NCI-H774 (cell line): ENCODE results near the gene RGMA.

Source experiments
- DNase-seq: peaks from one replicate; lab custom pipeline; 2025; lab: John Stamatoyannopoulos, UW

RGMA gene, protein sequence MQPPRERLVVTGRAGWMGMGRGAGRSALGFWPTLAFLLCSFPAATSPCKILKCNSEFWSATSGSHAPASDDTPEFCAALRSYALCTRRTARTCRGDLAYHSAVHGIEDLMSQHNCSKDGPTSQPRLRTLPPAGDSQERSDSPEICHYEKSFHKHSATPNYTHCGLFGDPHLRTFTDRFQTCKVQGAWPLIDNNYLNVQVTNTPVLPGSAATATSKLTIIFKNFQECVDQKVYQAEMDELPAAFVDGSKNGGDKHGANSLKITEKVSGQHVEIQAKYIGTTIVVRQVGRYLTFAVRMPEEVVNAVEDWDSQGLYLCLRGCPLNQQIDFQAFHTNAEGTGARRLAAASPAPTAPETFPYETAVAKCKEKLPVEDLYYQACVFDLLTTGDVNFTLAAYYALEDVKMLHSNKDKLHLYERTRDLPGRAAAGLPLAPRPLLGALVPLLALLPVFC

DNA sequence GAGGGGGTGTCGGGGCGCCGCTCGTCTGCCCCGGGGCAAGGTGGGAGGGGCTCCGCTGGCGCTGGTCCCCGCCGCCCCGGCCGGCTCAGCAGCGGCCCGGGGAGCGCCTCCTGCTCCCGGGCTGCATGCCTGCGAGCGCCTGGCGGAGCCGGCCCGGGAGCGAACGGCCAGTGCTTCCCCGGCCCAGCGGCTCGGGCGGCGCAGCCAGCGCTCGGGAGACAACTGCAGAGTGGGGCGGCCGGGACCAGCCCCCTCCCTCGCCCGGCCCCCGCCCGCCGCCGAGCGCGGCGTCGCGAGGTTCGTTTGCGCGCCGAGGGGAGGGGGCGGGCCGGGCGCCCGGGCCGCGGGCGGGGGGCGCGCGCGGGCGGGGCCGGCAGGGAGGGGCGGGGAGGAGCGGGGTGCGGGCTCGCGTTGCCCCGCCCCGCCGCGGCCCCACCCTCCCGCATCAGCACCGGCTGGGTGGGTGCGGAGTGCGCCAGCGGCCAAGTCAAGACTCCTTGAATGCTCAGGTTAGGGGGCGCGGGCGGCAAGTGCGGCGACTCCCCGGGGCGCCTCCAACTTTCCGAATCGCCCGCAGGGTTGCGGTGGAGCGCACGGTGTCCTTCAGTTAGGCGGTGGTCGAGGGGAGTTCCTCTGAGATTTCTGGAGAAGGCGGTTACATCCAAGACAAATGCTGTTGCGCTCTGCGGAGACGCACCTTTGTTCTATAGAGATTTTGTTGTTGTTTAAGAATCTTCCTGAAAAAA is at the start of gene RGMA:
Gene RGMA, minus strand, starts transcription at position 231 of the 746 bp plus-strand sequence. CDS start 279 bp downstream, outside the sequence.
- no peak for DNase-seq

DNA sequence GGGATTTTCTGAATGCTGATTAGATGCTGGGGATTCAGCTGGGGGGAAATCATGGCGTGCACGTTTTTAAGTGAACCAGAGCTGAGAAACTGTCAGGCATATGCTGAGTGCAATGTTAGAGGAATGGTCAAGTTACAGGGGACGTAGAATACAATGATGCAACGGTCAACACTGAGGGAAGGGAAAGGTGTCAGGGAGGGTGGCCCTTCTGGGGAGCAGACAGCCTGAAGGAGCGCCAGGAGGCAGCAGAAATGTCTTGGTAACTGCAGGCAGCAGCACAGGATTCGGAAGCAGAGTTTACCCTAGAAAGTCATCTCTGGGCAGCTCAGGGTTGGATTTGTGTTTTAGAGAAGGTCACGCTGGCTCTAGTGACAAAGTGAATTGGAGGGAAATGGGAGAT is 47.6 kb upstream of the RGMA start:
- DNase-seq = no peak

DNA sequence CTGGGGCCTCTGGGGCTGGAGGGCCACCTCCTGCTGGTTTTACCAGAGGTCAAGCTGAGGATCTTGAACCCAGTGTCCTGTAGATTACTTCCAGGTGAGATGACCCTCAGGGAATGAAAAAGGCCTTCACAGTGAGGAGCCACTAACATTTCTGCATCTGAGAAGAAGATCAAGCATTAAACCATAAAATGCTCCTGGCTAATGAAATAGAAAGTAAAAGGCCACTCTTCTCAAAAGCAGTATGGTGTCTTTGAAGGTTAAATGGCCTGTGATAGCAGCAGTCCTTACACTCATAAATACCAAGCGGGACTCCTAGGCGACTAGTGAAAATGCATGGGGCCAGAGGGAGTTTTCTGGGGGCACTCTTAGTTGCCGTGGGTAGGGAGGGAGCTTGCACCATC is 47.0 kb upstream of the RGMA start:
- no peak for DNase-seq

DNA sequence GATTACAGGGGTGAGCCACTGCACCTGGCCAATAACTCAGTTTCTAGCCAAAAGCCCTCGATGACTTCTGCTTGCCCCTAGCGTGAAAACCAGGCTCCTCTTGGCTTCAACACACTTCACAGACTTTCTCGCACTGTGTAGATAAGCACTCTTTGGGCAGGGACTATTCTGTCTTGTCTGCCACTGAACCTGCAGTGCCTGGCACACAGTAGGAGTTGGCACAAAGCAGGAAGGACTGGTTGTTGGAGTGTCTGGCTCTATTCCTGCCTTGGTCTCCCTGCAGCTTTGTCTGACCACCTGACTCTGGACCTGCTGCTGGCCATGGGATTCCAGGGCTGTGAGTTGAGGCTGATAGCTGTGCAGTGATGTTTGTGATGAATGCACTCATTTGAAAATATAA is 46.4 kb upstream of the RGMA start:
- no peak for DNase-seq

DNA sequence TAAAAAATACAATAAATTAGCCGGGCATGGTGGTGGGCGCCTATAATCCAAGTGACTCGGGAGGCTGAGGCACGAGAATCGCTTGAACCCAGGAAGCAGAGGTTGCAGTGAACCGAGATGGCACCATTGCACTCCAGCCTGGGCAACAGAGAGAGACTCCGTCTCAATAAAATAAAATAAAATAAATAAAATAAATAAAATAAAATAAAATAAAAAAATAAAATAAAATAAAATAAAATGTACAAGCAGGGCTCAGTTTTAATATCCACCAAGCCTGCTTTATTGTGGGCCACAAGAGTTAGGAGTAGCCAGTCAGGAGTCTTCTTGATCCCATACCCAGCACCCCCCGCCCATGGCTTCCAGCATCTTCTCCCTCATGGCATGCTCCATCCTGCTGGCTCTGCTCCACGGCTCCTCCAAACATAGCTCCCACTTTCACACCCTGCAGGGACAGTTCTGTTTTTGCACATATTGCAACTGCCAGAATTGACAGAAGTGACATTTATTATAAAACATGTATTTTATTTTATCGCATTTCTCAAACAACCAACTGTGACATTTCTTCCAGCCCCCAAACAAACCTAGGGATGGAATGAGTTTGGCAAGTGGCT is 42.6 kb upstream of the RGMA start:
- DNase-seq = no peak

DNA sequence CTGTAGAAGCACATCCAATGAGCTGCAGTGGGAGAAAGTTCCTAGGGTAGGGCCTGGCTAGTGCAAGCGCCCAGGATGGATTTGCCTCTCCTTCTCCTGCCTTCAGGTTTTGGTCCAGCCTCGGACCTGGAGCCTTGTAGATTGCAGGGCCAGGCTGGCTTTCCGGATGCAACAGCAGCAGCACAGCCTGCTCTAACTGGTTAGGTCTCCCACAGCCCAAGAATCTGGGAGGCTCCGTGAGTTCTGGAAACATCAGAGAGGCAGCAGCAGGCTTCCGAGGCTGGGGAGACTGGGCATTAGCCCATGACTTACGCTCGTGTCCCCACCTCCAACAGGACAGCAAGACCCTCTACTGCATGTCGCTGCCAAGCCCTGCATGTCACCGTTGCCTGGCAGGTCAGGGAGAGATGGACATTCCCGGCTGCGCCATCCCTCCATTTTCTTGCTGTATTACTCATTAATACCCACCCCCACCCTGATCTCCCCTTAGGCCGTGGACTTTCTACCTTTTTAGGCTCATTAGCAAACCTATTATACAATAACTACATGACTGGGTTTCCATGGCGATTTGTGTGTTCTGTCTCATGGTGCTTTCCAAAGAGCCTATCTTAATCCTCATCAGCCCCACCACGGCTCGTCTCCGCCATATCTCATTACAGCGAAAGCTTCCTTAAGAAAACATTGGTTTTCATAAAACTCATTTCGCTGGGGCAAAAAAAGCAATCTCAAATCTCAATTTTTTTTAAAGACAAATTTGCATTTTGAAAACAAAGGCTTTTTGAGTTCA is 40.9 kb upstream of the RGMA start:
- no peak for DNase-seq

DNA sequence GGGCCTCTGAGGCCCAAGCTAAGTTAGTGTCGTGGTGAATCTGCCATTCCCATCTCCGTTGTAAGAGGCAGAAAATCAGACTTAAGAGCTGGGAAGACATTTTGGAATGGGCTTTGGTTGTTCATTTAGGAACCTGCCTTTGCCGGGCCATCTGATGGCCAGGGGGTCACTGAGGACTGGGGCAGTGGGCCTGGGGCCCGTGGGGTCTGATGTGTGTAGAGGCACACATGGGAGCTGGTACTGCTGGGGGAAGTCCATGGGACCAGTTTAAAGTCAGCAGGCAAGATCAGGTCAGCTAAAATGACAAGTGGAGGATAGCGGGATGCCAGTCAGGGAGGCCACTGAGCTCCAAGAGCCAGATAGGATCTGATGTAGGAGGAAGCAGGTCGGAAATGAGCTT is 38.3 kb upstream of the RGMA start:
- no peak for DNase-seq

DNA sequence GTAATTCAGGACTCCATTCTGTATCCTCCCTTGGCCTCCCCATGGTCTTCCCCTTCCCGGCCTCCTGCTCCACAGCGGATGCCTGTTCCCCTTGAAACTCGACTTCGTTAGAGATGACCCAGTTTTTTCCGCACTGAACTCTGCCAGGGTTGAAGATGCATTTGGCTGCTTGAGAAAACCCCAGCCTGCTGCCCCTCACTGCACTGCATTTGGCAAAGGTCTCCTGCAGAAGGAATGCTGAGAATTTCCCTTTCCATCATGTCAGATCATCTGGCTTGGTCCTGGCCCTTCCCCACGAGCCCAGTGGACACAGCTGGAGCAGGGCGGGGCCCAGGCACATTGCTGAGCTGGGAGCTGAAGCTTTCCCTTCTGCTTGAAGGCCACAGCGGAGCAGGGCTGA is 37.6 kb upstream of the RGMA start:
- DNase-seq = no peak

DNA sequence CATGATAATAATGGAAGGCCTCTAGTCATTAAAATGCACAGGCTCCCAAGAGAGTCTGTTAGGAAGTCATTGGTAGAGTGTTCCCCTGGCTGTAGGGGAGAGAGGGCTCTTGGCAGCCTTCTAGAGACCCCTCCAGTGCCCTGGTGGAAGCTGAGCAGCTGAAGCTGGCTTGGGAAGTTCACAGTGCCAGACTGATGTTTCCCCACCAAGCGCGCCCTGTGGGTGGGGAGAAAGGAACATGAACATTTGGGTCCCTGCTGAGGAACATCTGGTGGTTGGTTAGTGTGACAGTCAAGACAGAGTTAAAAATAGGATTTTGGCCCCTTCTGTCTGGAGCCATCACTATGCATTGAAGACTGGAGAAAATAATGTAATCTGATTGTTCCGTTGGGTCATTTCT is 37.1 kb upstream of the RGMA start:
- no peak for DNase-seq

DNA sequence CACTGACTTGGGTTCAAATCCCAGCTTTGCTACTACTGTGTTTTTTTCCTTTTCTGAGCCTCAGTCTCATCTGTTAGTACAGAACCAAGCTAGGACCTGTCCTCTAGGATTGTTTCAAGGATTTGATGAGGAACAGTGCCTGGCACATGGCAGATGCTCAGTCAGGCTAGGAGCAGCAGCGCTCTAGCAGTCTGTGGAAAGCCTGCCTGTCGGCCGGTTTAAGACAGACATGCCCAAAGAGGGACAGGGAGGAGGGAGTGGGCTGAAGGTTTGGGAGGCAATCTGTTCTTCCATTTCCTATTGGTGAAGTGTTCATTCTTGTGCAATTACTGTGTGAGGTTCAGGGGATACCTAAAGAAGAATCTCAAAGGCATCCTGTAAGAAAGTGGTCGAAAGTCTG is 35.1 kb upstream of the RGMA start:
- no peak for DNase-seq

DNA sequence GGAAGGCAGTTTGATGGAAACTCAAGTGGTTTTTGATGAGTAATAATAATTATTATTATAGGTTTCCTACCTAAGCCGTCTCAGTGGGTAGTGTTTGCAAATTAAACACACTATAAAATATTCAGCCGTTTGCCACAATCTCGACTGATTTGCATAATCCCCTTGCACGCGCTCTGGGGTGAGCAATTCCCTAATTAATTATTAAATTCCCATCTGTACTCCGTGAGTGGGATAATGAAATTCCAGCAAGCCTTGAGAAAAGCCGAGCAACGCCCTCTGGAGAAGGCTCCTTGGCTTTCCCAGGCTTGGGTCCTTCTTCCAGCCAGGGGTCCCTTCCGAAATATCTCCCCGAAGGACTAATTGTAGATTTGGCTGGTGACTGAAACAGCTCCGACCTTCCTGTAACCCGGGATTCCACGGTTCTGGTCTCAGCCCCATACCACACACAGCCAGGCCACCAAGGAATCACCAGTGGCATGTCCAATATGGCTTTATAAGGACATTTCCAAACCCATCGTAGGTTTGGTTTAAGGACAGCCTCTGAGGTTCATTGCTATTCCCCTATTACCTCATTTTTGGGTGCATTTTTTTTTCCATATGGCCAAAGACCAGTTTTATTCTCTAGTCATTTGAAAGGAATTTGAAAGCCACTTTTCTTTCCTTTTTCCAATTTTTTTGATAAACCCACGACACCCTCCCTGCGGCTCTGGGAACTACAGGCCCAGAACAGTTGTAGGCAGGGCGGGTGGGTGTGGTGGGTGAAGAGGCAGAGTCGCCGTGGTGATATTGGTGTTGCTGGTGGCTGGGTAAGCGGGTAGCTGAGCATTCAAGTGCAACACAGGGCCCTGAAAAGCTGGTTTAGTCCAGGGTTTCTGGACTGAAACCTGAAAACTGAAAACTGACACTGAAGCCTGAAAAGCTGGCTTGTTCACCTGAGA is 33.2 kb upstream of the RGMA start:
- DNase-seq = no peak

DNA sequence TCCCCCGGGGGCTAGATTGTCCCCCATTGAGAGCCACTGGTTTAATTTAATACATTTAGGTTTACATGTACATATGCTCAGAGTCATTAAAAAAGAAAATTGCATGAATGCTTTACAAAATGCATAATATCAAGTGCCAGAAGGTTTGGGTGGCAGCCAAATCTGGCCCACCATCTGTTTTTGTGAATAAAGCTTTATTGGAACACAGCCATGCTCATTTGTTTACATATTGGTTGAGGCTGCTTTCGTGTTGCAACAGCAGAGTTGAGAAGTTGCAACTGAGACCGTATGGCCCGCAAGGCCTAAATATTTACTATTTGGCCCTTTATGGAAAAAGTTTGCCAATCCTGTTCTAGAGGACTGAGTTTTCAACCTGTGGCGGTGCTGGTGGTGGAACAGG is 32.1 kb upstream of the RGMA start:
- DNase-seq = no peak

DNA sequence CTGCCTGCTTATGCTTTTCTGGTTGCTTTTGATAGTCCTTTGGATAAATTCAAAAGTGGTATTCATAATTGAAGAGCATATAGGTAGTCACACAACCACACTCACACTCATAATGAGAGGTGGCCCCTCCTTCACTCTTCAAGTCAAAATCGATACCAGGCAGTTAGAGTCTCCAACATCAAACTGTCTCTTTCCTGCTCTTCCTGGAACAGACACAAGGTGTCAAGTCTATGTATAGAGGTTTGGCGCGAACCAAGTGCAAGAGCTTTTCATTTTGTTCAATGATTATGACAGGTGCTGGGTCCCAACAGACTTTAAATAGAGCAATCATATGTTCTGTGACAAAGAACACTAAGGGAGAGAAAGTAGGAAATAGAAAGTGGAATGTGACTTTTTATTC is 29.9 kb upstream of the RGMA start:
- no peak for DNase-seq

DNA sequence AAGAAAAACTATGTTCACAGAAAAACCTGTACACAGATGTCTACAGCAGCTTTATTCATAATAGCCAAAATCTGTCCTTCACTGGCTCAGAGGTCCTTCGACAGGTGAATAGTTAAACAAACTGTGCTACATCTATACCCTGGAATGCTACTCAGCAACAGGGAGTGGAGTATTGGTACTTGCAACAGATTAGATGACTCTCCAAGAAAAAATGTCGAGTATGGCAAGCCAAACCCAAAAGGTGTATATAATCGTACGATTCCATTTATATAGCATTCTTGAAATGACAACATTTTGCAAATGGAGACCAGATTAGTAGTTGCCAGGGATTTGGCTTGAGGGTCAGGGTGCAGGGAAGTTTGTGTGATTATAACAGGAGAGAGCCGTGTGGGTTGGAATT is 22.4 kb upstream of the RGMA start:
- no peak for DNase-seq

DNA sequence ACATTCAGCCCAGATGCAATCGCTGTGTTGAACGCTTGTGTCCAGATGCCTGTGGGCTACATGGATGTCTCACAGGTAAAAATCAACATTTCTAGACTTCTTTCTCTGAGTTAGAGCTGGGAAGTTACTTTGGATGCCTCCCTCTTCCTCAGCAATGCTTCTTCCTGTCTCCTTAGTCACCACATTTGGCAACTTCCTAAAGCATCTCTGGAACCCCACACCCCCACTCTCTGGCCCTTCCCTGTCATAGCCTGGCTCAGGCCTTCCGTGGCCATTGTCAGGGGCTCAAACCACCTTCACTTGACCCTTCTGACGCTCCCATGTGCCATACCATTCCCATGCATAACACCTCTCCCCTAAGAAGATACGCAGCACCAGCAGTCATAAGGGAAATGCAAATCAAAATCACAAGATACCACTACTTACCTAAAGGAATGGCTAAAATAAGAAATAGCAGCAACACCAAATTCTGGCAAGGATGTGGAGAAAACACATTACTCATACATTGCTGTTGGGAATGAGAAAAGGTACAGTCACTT is 21.6 kb upstream of the RGMA start:
- DNase-seq = no peak

DNA sequence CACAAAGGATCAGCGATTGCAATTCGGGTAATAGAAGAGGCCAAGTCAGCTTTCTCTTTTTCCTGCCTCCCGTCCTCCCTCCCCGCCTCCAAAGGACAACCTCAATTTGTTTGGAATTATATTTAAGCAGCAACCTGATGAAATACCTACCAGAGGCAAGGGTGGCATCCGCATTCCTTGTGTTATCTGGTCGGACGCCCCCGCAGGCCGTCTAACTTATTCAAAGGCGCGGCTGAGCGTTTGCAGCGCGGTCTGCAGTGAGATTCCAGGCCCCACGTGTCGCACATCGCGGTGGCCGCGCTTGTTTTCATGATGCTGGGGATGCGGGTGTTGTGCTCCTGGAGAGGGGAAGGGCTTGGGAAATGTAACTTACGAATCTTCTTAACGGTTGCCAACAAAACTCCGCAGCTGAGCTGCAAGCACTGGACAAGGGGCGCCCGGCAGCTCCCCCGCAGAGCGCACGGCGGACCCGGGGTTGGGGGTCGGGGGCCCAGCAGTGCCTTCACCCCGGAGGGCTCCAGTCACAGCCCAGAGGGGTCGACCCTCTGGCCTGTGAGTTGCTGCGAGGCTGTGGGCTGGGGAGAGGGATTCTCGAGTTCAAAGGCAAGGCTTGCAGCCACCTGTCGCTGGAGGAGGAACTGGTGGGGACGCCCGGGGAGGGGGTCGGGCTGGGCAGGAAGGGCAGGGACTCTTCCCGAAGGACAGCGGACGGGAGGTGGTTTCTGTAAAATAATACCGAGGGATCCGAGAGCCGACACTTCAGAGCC is 20.5 kb upstream of the RGMA start:
- no peak for DNase-seq

DNA sequence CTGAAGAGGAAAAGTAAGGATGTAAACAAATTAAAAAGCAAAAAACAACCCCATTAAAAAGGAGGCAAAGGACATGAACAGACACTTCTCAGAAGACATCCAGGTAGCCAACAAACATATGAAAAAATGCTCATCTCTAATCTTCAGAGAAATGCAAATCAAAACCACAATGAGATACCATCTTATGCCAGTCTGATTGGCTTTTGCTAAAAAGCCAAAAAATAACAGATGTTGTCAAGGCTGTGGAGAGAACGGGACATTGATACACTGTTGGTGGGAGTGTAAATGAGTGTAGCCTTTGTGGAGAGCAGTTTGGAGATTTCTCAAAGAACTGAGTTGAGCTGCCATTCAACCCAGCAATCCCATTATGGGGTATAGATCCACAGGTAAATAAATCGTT is 18.6 kb upstream of the RGMA start:
- no peak for DNase-seq

DNA sequence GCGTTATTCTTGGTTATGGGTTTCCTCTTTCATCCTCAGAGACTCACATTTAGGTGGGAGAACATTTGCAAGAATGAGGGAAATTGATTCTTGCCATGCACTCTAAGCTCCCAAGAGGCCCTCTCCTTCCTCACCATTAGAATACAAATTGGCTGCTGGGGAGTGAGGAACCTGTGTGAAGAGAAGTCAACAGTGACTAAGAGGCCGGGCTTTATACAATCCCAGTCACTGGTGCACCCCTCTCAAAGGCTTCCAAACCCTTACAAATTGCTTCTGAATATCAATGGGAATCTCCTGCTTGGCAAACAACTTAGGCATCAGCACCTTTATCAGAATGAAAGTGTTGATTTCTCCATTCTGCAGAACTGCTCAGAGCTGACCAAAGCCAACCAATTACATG is 16.5 kb upstream of the RGMA start:
- no peak for DNase-seq

DNA sequence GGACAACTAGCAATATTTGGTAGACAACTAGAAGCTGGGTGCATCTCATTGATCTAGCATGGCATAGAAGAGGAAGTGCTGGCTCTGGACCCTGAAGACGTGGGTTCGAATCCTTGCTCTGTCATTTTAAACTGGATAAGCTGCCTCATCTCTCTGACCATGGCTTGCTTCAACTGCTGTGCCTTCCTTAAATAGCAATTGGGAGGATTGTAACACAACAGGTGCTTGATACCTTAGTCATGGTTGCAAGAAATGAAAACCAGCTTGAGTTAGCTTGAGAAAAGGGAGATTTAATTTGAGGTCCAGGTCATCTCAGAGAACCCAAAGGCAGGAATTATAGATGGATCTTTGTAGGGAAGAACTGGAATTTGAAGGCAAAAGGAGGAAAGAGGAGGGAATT is 14.8 kb upstream of the RGMA start:
- no peak for DNase-seq

DNA sequence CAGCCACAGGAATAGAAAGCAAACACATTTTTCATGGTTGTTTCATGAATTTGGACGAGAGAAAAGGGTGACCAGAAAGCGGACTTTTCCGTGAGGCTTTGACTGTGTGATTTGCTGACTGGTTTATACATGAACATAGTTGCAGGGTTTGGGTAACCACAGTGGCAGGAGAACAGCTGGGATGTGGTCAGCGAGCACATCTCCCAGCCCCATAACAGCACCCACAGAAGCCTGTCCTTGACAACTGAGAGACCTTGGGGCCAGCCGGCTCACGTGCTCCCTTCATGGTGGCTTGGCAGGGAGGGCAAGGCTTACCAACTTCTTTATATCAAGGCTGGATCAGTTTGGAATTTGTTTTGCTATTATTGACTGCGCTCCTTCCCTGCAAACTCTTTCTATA is 13.2 kb upstream of the RGMA start:
- no peak for DNase-seq
